Erythroblast (primary cell): ENCODE measurements around the gene TDRD1.
"Not testable (repeated sequence)": the region's sequence is repeated elsewhere in the genome, so short reads cannot be mapped to it uniquely, and the experiment has no call there.

Source experiments
- DNase-seq, 2 experiments: peaks; one replicate each; lab custom pipeline; 2025; lab: John Stamatoyannopoulos, UW
- GATA1 ChIP-seq: IDR thresholded peaks from 2 replicates; pipeline ENCODE4 v1.6.1; 2011; ENCODE audit warnings: low read depth, mild to moderate bottlenecking, control low read depth, low read length, moderate library complexity
- POLR2A ChIP-seq: IDR thresholded peaks from 2 replicates; pipeline ENCODE4 v1.6.1; 2011; ENCODE audit warnings: mild to moderate bottlenecking, low read length

Gene TDRD1, protein sequence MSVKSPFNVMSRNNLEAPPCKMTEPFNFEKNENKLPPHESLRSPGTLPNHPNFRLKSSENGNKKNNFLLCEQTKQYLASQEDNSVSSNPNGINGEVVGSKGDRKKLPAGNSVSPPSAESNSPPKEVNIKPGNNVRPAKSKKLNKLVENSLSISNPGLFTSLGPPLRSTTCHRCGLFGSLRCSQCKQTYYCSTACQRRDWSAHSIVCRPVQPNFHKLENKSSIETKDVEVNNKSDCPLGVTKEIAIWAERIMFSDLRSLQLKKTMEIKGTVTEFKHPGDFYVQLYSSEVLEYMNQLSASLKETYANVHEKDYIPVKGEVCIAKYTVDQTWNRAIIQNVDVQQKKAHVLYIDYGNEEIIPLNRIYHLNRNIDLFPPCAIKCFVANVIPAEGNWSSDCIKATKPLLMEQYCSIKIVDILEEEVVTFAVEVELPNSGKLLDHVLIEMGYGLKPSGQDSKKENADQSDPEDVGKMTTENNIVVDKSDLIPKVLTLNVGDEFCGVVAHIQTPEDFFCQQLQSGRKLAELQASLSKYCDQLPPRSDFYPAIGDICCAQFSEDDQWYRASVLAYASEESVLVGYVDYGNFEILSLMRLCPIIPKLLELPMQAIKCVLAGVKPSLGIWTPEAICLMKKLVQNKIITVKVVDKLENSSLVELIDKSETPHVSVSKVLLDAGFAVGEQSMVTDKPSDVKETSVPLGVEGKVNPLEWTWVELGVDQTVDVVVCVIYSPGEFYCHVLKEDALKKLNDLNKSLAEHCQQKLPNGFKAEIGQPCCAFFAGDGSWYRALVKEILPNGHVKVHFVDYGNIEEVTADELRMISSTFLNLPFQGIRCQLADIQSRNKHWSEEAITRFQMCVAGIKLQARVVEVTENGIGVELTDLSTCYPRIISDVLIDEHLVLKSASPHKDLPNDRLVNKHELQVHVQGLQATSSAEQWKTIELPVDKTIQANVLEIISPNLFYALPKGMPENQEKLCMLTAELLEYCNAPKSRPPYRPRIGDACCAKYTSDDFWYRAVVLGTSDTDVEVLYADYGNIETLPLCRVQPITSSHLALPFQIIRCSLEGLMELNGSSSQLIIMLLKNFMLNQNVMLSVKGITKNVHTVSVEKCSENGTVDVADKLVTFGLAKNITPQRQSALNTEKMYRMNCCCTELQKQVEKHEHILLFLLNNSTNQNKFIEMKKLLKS

GRCh38 chr10:114179148-114179547, at the start of gene TDRD1:
TDRD1 (plus strand) TSS chr10:114179353; CDS start chr10:114187832, 8,479 bp downstream.
- no peak for DNase-seq
- TF ChIP-seq POLR2A, result no peak
- no peak for TF ChIP-seq GATA1

GRCh38 chr10:114131094-114131493, 48.1 kb upstream of the TDRD1 start:
- no peak for DNase-seq
- no peak for TF ChIP-seq GATA1
- TF ChIP-seq POLR2A, result no peak

GRCh38 chr10:114135476-114135875, 43.7 kb upstream of the TDRD1 start:
- DNase-seq, result no peak
- TF ChIP-seq POLR2A (no peak), GATA1 (no peak)

GRCh38 chr10:114138581-114138980, 40.6 kb upstream of the TDRD1 start:
- TF ChIP-seq POLR2A (no peak), GATA1 (no peak)
- no peak for DNase-seq

DNA sequence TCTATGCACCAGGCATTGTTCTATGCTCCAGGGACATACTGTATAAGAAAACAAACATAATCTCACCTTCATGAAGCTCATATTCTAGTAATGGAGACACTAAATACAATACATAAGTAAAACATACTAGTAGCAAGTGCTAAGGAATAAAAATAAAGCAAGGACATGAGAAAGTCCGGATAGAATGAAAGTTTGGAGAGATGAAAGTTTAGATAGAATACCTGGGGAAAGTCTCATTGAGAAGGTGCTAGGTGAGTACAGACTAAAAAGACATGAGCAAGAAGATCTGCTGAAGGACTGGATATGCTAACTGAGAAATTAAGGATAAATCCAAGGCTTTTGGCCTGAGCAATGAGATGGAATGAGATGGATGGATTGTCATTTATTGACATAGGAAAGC, 39.1 kb upstream of the TDRD1 start:
- no peak for DNase-seq
- TF ChIP-seq POLR2A (no peak), GATA1 (no peak)

GRCh38 chr10:114140827-114141226, 38.3 kb upstream of the TDRD1 start:
- DNase-seq, result not testable (repeated sequence)

DNA sequence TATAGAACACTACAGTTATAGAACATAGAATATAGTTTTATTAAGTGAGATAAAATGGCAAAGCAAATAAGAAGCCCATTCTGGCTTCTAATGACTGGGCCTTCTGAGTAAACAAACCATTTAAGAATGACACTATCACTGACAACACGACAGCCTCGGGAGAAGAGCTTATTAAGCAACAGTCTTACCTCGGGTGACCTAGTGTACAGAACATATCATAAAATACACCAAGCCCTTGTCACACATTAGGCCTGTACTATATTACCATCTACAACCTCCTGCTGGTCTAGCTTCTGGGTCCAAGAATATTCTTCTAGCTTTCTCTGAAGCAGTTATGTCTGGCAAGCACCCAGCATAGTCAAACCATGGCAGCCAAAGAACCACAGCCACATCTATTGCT, 37.1 kb upstream of the TDRD1 start:
- no peak for DNase-seq

GRCh38 chr10:114143160-114143559, 36.0 kb upstream of the TDRD1 start:
- no peak for DNase-seq
- TF ChIP-seq GATA1 (no peak), POLR2A (no peak)

More for the DNA sequence above, 37.1 kb upstream of the TDRD1 start:
- TF ChIP-seq GATA1, result no peak
- no peak for TF ChIP-seq POLR2A

DNA sequence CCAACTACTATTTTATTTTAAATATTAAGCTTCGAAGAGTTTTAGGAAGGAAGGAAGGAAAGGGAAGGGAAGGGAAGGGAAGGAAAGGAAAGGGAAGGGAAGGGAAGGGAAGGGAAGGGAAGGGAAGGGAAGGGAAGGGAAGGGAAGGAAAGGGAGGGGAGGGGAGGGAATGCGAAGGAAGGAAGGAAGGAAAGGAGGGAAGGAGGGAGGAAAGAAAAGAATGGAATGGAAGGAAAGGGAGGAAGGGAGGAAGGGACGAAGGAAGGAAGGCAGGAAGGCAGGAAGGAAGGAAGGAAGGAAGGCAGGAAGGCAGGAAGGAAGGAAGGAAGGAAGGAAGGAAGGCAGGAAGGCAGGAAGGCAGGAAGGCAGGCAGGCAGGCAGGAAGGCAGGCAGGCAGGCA, 29.7 kb upstream of the TDRD1 start:
- not testable (repeated sequence) for DNase-seq

DNA sequence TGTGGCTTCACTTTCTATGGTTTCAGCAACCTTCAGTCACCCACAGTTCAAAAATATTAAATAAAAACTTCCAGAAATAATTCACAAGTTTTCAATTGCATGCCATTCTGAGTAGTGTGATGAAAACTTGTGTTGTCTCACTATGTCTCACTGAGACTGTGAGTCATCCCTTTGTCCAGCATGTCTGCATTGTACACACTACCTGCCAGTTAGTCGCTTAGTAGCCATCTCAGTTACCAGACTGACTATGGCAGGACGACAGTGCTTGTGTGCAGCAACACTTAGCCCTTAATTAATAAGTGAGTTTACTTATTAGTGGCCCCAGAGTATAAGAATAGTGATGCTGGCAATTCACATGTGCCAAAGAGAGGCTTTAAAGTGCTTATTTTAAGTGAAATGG, 27.7 kb upstream of the TDRD1 start:
- TF ChIP-seq POLR2A, result no peak
- no peak for TF ChIP-seq GATA1
- DNase-seq, result no peak

GRCh38 chr10:114151892-114152291, 27.3 kb upstream of the TDRD1 start:
- DNase-seq, result no peak
- no peak for TF ChIP-seq GATA1
- no peak for TF ChIP-seq POLR2A

- TF ChIP-seq POLR2A (no peak), GATA1 (no peak)
- no peak for DNase-seq
Measured at GRCh38 chr10:114157912-114158311, 21.2 kb upstream of the TDRD1 start.

DNA sequence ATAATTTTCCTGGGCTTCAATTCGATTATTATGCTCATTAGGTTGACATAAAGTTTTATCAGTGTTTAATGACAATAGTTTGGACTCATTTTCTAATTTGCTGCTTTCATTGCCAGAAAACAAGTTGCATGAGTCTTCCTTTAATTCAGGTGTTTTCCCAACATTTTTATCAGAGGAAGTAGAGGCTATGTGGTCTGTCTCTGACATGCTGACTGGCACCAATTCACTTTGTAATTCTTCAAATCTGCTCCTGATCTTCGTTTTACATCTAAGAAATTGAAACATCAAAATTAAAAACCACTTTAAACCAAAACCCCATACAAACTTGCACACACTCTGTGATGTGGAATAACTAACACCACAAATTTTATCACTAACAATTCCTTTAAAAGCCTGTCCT, 16.1 kb upstream of the TDRD1 start:
- TF ChIP-seq GATA1, result no peak
- TF ChIP-seq POLR2A, result no peak
- DNase-seq, result no peak

DNA sequence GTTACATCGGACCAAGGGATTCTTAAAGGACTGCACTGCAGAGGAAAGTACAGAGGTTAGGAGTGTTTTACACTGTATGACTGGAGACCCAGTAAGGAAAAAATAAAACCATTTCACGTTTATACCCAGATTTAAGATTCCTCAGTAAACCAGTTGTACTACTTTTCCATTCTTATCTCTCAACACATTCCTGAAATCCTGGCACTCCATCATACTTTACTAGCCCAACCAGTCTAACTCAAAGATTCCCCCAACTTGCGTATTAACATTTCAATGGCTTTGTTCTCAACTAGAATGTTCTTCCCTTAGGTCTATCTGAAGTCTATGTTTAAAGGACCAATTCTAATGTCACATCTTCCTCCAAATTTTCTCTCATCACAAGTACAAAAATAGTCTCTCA, 13.1 kb upstream of the TDRD1 start:
- TF ChIP-seq GATA1 (no peak), POLR2A (no peak)
- DNase-seq, result no peak
